SK-N-SH (cell line): ENCODE data around the gene ERC2. TPM values are rescaled to one million over a fixed set of nuclear protein-coding genes. Genes with fewer than 3 reads are reported as not detected.

Experiments
- CTCF ChIA-PET: fragments of 300-600, 350-600 bp; formaldehyde crosslinking; extraction: SDS; loops from one replicate; lab custom pipeline; 2021; lab: Yijun Ruan, JAX
- POLR2A ChIA-PET: fragments of 350-600 bp; sonication (Branson Sonifier 250); formaldehyde crosslinking; extraction: SDS; loops from one replicate; lab custom pipeline; 2020; ENCODE audit warnings: antibody characterized with exemption, inconsistent platforms; lab: Yijun Ruan, JAX
- DNase-seq: peaks from one replicate; pipeline ENCODE4 v3.0.0; 2012
- H2AFZ ChIP-seq: fragments of 200-600 bp; sonication (generic); 2 replicates; pipeline ENCODE4 v1.8.1; 2016; ENCODE audit warnings: antibody characterized with exemption, mild to moderate bottlenecking, low read depth
- H3F3A ChIP-seq: fragments of 200-600 bp; sonication (generic); replicated peaks from 2 replicates; pipeline ENCODE3; 2016; ENCODE audit warnings: antibody characterized with exemption, mild to moderate bottlenecking; ENCODE audit not compliant: insufficient read depth
- H3K27ac ChIP-seq, 2 experiments: fragments of 200-500 bp in 1 of 2; fragments of 200-600 bp in 1 of 2; sonication (Bioruptor generic) in 1 of 2; sonication (generic), shearing (Covaris generic) in 1 of 2; 2 replicates each; pipeline versions ENCODE4 v1.5.1 to v1.6.1; 2014 to 2016; ENCODE audit warnings: low read depth in 2 of 2, inconsistent platforms in 1 of 2, low read length in 1 of 2, mild to moderate bottlenecking in 1 of 2, mixed read lengths in 1 of 2
- H3K27me3 ChIP-seq: fragments of 200-600 bp; sonication (generic), shearing (Covaris generic); 2 replicates; pipeline ENCODE4 v1.6.1; 2016; ENCODE audit warnings: mixed run types; ENCODE audit not compliant: insufficient read depth
- H3K36me3 ChIP-seq, 2 experiments: fragments of 200-500 bp in 1 of 2; fragments of 200-600 bp in 1 of 2; sonication (Bioruptor generic) in 1 of 2; sonication (generic) in 1 of 2; replicated peaks in 1 of 2; 2 replicates each; pipeline versions ENCODE3 to v1.5.1; 2014 to 2016; ENCODE audit warnings: low read length in 1 of 2, mild to moderate bottlenecking in 1 of 2; ENCODE audit not compliant: insufficient read depth in 2 of 2, control insufficient read depth in 1 of 2
- H3K4me1 ChIP-seq, 2 experiments: fragments of 200-500 bp in 1 of 2; fragments of 200-600 bp in 1 of 2; sonication (Bioruptor generic) in 1 of 2; sonication (generic), shearing (Covaris generic) in 1 of 2; 2 replicates each; pipeline versions ENCODE4 v1.5.1 to v1.6.1; 2014 to 2016; ENCODE audit warnings: low read depth in 1 of 2, low read length in 1 of 2, mixed run types in 1 of 2; ENCODE audit not compliant: insufficient read depth in 2 of 2, control insufficient read depth in 1 of 2
- H3K4me2 ChIP-seq: fragments of 200-600 bp; sonication (generic), shearing (Covaris generic); 2 replicates; pipeline ENCODE4 v1.6.1; 2017; ENCODE audit warnings: mixed run types
- H3K4me3 ChIP-seq, 2 experiments: fragments of 200-500 bp in 1 of 2; fragments of 200-600 bp in 1 of 2; sonication (Bioruptor generic) in 1 of 2; sonication (generic), shearing (Covaris generic) in 1 of 2; 2 replicates each; pipeline versions ENCODE4 v1.5.1 to v1.8.1; 2014 to 2016; ENCODE audit warnings: low read depth in 2 of 2, inconsistent platforms in 1 of 2, low read length in 1 of 2, mild to moderate bottlenecking in 1 of 2, mixed read lengths in 1 of 2, moderate library complexity in 1 of 2
- H3K79me2 ChIP-seq: fragments of 200-600 bp; sonication (generic); 2 replicates; pipeline ENCODE4 v1.8.1; 2017; ENCODE audit warnings: mild to moderate bottlenecking; ENCODE audit not compliant: insufficient read depth
- H3K9ac ChIP-seq: fragments of 200-600 bp; sonication (generic); 2 replicates; pipeline ENCODE4 v1.6.1; 2017; ENCODE audit warnings: mixed run types
- H3K9me2 ChIP-seq: fragments of 200-600 bp; sonication (generic); 2 replicates; pipeline ENCODE4 v1.6.1; 2017; ENCODE audit warnings: mixed run types
- H3K9me3 ChIP-seq: fragments of 200-600 bp; sonication (generic); 2 replicates; pipeline ENCODE4 v1.6.1; 2017; ENCODE audit warnings: mixed run types, mild to moderate bottlenecking, moderate library complexity
- H4K20me1 ChIP-seq: fragments of 200-600 bp; sonication (generic); 2 replicates; pipeline ENCODE4 v1.6.1; 2017; ENCODE audit warnings: mild to moderate bottlenecking, mixed run types; ENCODE audit not compliant: insufficient read depth
- EP300 ChIP-seq, 2 experiments: IDR thresholded peaks; 2 replicates each; pipeline versions ENCODE4 v1.4.0 to v1.6.1; 2012; ENCODE audit warnings: borderline replicate concordance in 1 of 2, low read depth in 1 of 2, low read length in 1 of 2
- FOSL2 ChIP-seq: IDR thresholded peaks from 2 replicates; pipeline ENCODE4 v1.4.0; 2012; ENCODE audit warnings: low read depth, mild to moderate bottlenecking, moderate library complexity, borderline replicate concordance
- FOXM1 ChIP-seq: IDR thresholded peaks from 2 replicates; pipeline ENCODE4 v1.4.0; 2012; ENCODE audit warnings: low read depth, mild to moderate bottlenecking
- MXI1 ChIP-seq: IDR thresholded peaks from 2 replicates; pipeline ENCODE4 v1.6.1; 2012; ENCODE audit warnings: mild to moderate bottlenecking, low read depth, low read length, improper control_type of control experiment
- NFIC ChIP-seq: IDR thresholded peaks from 2 replicates; pipeline ENCODE4 v1.4.0; 2012; ENCODE audit warnings: borderline replicate concordance
- POLR2AphosphoS5 ChIP-seq: IDR thresholded peaks from 2 replicates; pipeline ENCODE4 v1.6.1; 2012; ENCODE audit warnings: low read depth, low read length
- RFX5 ChIP-seq: IDR thresholded peaks from 2 replicates; pipeline ENCODE4 v1.6.1; 2012; ENCODE audit warnings: mild to moderate bottlenecking, improper control_type of control experiment, low read length
- SMC3 ChIP-seq: IDR thresholded peaks from 2 replicates; pipeline ENCODE4 v1.6.1; 2012; ENCODE audit warnings: low read depth, low read length, improper control_type of control experiment
- TAF1 ChIP-seq: IDR thresholded peaks from 2 replicates; pipeline ENCODE4 v1.6.1; 2012; ENCODE audit warnings: low read depth, mild to moderate bottlenecking, low read length, moderate library complexity, borderline replicate concordance
- TCF12 ChIP-seq: IDR thresholded peaks from 2 replicates; pipeline ENCODE4 v1.4.0; 2012
- whole genome bisulfite sequencing: methylation state at CpG from one replicate; pipeline ENCODE4 v1.1.6; 2017; ENCODE audit warnings: low lambda C conversion rate; 5-methylcytosine and 5-hydroxymethylcytosine counted together
- polyA plus RNA-seq, 3 experiments: library from polyadenylated mRNA; depleted of rRNA; stranded (reverse); fragments of >200 nt; gene quantifications; 2 replicates each; pipeline ENCODE4 v1.2.3, GENCODE V29; 2012
- TF ChIP-seq, protein P1 (sequence below): IDR thresholded peaks from 2 replicates; pipeline ENCODE4; 2012

ERC2 gene
- polyA plus RNA-seq, 1 of the 3 experiments (the other 2 are of a cell fraction), result 1.6 TPM

DNA sequence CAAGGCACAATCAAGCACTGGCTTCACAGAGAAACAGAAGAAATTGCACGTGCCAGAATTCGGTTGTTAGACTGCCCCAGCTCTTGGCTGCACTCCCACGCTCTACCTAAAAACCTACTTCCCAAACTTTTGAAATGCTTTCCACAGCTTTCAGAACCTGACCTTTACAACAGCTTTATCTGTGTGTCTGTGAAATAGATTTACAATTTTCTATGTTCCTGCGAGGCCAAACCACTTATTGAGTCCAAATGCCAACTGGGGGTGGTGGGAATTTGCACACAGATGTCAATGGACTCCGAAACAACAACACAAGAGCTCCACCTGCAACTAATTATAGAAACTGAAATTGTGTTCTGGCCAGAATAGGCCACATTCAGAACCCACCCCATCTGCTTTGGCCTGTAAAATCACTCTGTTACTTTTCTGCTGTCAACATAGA, 44.6 kb downstream of the ERC2 start:
- H3K4me2 ChIP-seq, result no peak overlapping the region
- TF ChIP-seq POLR2AphosphoS5 (no peak), TCF12 (peak; percentile 22; the same call in 1 of the 2 replicates), EP300 (IDR thresholded peaks at IDR 0.05; ENCODE audit: borderline replicate concordance in 1 of 2, low read depth in 1 of 2, low read length in 1 of 2) (peak in 1 of 2 experiments; percentile 8; a peak in 1 of 4 replicates)
- no peaks in the 10 kb centered on the region for H3K27me3 ChIP-seq
- H3K9me2 ChIP-seq, result no peaks in the 10 kb centered on the region
- H3K9me3 ChIP-seq, result no peaks in the 10 kb centered on the region
- peak; percentile 35 for DNase-seq
- no peak overlapping the region for H2AFZ ChIP-seq
- 47% methylated on average over 5 of the region's 5 CpGs for WGBS
- H4K20me1 ChIP-seq, result no peaks in the 10 kb centered on the region
- no peaks in the 10 kb centered on the region for H3K36me3 ChIP-seq
- POLR2A ChIA-PET, result interaction anchor here (1.3 kb wide), 1 partner anchor 8 kb away, joined by 4 read pairs; no protein-coding TSS in a partner anchor
- CTCF ChIA-PET, result interaction anchor here (1.7 to 2.4 kb wide), 3 partner anchors 19 to 71 kb away, joined by 3 to 15 read pairs (median 6); no protein-coding TSS in a partner anchor
- no peak overlapping the region for H3K4me3 ChIP-seq
- H3K27ac ChIP-seq, result peak overlapping the region in 1 of 2 experiments; percentile 58; a peak in 2 of 4 replicates
- H3K4me1 ChIP-seq, result peaks cover 0 to 11% of the 10 kb centered on the region in 2 experiments; a peak in 2 of 4 replicates
- H3K9ac ChIP-seq, result no peak overlapping the region
- no peaks in the 10 kb centered on the region for H3K79me2 ChIP-seq
- H3F3A ChIP-seq, result no peaks in the 10 kb centered on the region

DNA sequence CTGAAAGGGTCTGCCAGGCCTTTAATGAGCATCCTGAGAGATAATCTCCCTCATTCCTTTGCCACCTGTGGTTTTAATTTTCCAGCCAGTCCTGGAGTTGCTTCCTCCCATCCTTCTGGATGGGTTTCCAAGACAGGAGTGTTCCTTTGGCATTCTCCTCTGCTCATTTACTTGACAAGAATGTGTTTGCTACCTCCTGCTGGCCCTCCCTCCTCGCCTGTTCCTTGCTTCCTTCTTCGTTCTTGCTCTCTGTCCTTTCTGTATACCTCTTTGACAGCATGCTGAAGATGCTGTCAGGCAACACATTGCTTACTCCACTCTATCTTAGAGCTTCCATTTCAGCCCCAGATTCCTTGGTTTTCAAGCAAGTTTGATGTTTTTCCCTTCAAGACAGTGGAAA, 46.0 kb downstream of the ERC2 start:
- POLR2A ChIA-PET, result no interaction called here
- TF ChIP-seq POLR2AphosphoS5 (no peak), SMC3 (no peak), NFIC (no peak), MXI1 (no peak), RFX5 (no peak), FOXM1 (no peak), FOSL2 (no peak), TAF1 (no peak), EP300 (IDR thresholded peaks at IDR 0.05; ENCODE audit: borderline replicate concordance in 1 of 2, low read depth in 1 of 2, low read length in 1 of 2) (no peak)
- TF ChIP-seq, protein P1, sequence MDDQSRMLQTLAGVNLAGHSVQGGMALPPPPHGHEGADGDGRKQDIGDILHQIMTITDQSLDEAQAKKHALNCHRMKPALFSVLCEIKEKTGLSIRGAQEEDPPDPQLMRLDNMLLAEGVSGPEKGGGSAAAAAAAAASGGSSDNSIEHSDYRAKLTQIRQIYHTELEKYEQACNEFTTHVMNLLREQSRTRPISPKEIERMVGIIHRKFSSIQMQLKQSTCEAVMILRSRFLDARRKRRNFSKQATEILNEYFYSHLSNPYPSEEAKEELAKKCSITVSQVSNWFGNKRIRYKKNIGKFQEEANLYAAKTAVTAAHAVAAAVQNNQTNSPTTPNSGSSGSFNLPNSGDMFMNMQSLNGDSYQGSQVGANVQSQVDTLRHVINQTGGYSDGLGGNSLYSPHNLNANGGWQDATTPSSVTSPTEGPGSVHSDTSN, result no peak
- TF ChIP-seq, all 33 proteins: peak for 0
- no peak overlapping the region for H3K27ac ChIP-seq

More for the DNA sequence above, 46.0 kb downstream of the ERC2 start:
- H3K4me3 ChIP-seq, result no peak overlapping the region
- no peaks in the 10 kb centered on the region for H3K79me2 ChIP-seq
- no peaks in the 10 kb centered on the region for H4K20me1 ChIP-seq
- WGBS, result 38% methylated on average over 2 of the region's 2 CpGs
- H3K9me3 ChIP-seq, result no peaks in the 10 kb centered on the region
- no peaks in the 10 kb centered on the region for H3K36me3 ChIP-seq
- DNase-seq, result no peak
- H3K4me1 ChIP-seq, result peaks cover 0 to 11% of the 10 kb centered on the region in 2 experiments; a peak in 2 of 4 replicates
- no peak overlapping the region for H3K4me2 ChIP-seq
- no peak overlapping the region for H3K9ac ChIP-seq
- H2AFZ ChIP-seq, result no peak overlapping the region
- no peaks in the 10 kb centered on the region for H3K27me3 ChIP-seq
- no peaks in the 10 kb centered on the region for H3K9me2 ChIP-seq
- H3F3A ChIP-seq, result no peaks in the 10 kb centered on the region
- CTCF ChIA-PET, result interaction anchor here (1.0 kb wide), 1 partner anchor 82 kb away, joined by 3 read pairs; no protein-coding TSS in a partner anchor
